Large intestine (tissue), 3 donors: ENCODE data around the gene CD48. TPM values are rescaled to one million over a fixed set of nuclear protein-coding genes. Genes with fewer than 3 reads are reported as not detected.

ENCODE experiments used
- DNase-seq, 2 donors: peaks; one replicate each; pipeline versions ENCODE4 v3.0.0 to v3.0.0-alpha.2; 2013
- H3K27ac ChIP-seq: one replicate; pipeline ENCODE4 v1.5.1; 2013; ENCODE audit warnings: low read length
- H3K27me3 ChIP-seq: 2 replicates; pipeline ENCODE4 v1.6.1; 2013; ENCODE audit warnings: low read length; ENCODE audit not compliant: control insufficient read depth, insufficient read depth
- H3K36me3 ChIP-seq: 2 replicates; pipeline ENCODE4 v1.6.1; 2013; ENCODE audit warnings: low read length; ENCODE audit not compliant: control insufficient read depth, insufficient read depth
- H3K4me1 ChIP-seq: one replicate; pipeline ENCODE4 v1.6.1; 2013; ENCODE audit warnings: low read length; ENCODE audit not compliant: control insufficient read depth, insufficient read depth
- H3K4me3 ChIP-seq: one replicate; pipeline ENCODE4 v1.5.1; 2013; ENCODE audit warnings: low read length
- H3K9me3 ChIP-seq: one replicate; pipeline ENCODE4 v1.6.1; 2013; ENCODE audit warnings: mild to moderate bottlenecking, low read depth, low read length, moderate library complexity; ENCODE audit not compliant: control insufficient read depth
- WGBS: methylation state at CpG from one replicate; pipeline ENCODE4 v1.1.5; 2013; ENCODE audit warnings: low lambda C conversion rate; ENCODE audit not compliant: insufficient coverage; 5-methylcytosine and 5-hydroxymethylcytosine counted together
- polyA plus RNA-seq: library from polyadenylated mRNA; unstranded; fragments of 120-200 nt; gene quantifications from one replicate; pipeline ENCODE4 v1.2.1, GENCODE V29; 2013

Gene CD48
- polyA plus RNA-seq, 1 donor: 8.6 TPM

DNA sequence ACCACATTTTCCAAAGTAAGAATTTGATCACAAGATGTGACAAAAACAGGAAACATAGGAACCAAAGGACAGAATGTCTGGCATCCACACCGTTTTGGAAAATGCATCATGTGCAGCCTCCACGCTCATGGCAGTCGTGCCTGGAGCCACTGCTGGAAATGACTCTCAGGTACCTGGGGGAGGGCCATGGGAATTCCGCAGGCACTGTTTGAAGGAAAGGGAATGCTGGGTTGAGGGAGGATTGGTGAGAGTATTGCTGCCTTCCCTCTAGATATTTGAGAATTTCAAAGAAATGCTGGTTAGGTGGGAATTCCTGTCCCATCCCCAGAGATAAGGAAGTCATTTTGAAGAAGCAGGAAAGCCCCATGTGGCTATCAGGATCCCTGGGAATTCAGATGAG lies 75.5 kb downstream of the CD48 start:
- Histone ChIP-seq H3K36me3 (no peaks in the 10 kb centered on the region), H3K4me3 (no peak overlapping the region), H3K27me3 (no peaks in the 10 kb centered on the region), H3K27ac (no peak overlapping the region), H3K4me1 (peaks cover 2% of the 10 kb centered on the region), H3K9me3 (no peaks in the 10 kb centered on the region)
- WGBS: 100% methylated on average over 3 of the region's 4 CpGs
- DNase-seq: no peak

DNA sequence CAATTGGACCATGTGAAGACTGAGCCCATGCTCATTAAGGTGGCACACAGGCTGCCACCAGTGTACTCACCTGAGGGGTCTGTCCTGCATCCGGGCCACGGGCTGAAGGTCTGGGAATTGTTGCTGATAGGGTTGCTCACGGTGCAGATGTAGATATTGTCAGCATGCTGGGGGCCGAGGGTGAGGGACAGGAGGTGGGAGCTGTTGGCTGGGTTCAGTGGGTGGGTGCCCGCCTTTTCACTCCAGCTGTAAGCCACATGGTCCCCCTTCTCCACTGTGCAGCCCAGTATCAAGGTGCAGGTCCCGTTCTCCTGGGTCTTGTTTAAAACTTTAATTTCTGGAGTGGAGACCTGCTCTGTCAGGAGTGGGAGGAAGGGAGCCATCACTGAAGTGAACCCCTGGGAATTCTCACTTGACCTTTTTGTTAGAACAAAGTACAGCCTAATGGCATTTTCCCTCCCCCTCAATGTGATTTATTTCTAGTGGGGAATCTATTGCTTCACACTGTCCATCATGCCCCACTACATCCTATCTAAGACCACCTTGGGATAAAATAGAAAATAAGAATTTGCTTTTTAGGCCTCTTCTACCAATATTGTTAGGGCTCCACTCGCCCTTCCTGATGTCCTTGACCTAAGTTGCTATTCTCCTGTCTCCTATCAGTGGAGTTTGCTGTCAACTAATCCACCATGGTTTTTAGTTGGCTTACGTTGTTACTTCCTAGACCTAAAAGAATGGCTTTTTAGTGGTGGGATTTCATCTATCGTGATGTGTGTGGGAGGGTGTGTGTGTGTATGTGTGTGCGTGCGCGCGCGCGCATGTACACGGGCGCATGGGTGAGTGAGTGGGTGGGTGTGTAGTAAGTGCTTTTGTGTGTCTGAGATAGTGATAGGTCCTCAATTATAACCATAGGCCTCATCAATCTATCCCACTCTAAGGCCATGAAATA lies 76.8 kb downstream of the CD48 start:
- no peak overlapping the region for H3K4me3 ChIP-seq
- no peaks in the 10 kb centered on the region for H3K9me3 ChIP-seq
- no peaks in the 10 kb centered on the region for H3K27me3 ChIP-seq
- peaks cover 13% of the 10 kb centered on the region for H3K4me1 ChIP-seq
- no peak for DNase-seq
- WGBS: 100% methylated on average over 1 of the region's 17 CpGs
- no peak overlapping the region for H3K27ac ChIP-seq
- H3K36me3 ChIP-seq: no peaks in the 10 kb centered on the region

DNA sequence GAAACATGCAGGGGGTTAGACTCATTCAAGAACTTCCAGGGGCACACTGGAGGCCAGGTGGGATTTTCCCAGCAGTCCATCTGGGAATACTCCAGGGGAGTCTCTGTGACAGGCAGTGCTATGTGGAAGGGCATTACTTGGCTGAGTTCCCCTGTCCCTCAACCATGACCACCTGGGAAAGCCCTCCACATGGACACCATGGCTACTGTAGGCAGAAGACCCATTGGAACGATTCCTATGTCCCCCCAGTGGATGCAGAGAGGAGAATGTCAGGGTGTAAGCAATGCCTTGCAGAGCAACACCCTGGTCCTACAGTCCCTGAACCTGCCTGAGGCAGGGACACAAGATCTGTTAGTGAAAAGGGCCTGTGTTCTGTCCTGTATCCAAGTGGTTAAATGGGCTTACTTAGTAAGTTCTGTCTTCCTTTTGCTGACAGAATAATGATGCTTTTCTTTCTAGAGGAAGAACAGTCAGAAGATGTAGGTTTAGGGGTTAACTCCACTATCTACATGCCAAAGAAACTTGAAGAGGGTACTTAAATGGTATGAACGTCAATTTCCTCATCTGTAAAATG lies 78.2 kb downstream of the CD48 start:
- WGBS: no CpG with 5 or more reads among the region's 2 CpGs
- Histone ChIP-seq H3K27ac (no peak overlapping the region), H3K4me3 (no peak overlapping the region), H3K27me3 (no peaks in the 10 kb centered on the region), H3K9me3 (no peaks in the 10 kb centered on the region), H3K4me1 (peaks cover 16% of the 10 kb centered on the region), H3K36me3 (no peaks in the 10 kb centered on the region)
- no peak for DNase-seq

DNA sequence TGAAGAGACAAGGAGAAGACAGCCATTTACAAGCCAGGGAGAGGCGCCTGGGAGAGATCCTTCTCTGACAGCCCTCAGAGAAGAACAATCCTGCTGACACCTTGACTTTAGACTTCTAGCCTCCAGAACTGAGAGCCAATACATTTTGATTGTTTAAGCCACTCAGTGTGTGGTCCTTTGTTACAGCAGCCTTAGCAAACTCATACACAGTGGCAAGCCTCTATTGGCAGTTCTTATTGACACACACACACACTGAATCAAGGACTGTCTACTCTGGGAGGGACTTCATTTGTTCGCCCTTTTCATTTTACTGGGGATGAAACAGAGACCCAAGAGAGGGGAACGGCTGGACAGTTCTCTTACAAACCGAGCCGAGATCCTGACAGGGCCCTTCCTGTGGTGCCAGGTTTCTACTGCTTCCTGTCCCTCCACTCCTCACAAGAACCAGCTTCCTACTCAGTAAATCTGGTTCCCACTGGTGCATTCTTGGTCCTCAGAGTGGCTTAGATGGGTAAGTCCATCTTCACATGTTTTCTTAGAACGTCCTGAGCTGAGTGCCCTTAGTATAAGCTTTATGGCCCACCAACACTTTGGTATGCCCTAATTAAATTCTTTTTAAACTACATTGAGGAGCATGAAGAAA lies 79.5 kb downstream of the CD48 start:
- Histone ChIP-seq H3K36me3 (no peaks in the 10 kb centered on the region), H3K4me3 (no peak overlapping the region), H3K27me3 (no peaks in the 10 kb centered on the region), H3K4me1 (peaks cover 16% of the 10 kb centered on the region), H3K9me3 (no peaks in the 10 kb centered on the region), H3K27ac (no peak overlapping the region)
- DNase-seq: no peak
- WGBS: no CpG with 5 or more reads among the region's 6 CpGs

DNA sequence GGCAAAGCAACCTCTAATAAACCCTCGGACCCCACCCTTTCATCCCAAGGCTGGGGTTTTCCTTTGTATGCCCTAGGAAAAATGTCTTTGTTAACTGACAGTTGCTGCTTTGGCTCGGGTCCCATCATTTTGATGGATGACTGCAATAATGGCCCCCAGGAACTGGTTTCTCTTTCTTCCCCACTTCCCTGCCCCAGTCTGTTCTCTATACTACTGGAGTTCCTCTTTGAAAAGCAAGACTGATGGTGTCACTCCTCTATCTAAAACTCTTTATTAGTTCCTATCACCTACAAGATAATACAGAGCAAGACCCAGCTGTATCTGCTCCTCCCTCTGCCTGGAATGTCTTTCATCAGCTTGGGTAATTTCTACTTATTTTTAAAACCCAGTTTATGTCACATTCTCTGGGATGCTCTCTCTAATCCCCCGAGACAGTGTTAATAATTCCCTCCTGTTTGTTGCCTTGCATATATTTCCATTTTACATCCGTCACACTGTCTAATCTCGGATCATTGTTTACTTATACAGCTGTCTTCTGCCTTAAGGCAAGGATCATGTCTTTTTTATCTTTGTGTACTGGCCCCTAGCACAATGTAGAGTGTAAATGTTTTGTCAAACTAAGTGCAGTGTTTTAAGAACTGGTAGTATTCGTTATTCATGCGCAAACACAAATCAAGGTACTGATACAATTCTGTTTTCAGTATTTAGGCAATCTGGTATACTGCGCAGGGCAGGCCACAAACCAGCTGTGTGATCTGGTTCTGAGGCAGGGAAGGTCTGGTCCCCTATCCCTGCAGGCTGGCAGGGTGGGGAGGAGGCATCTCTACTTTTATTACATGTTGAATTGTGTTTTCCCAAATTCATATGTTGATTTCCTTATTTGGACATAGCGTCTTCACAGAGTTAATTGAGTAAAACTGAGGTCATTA lies 80.8 kb downstream of the CD48 start:
- peak in 1 of 2 donors; percentile 29 for DNase-seq
- Histone ChIP-seq H3K9me3 (no peaks in the 10 kb centered on the region), H3K4me1 (peaks cover 16% of the 10 kb centered on the region), H3K36me3 (no peaks in the 10 kb centered on the region), H3K27me3 (no peaks in the 10 kb centered on the region), H3K27ac (peak overlapping the region; percentile 57), H3K4me3 (no peak overlapping the region)
- WGBS: 40% methylated on average over 4 of the region's 9 CpGs

DNA sequence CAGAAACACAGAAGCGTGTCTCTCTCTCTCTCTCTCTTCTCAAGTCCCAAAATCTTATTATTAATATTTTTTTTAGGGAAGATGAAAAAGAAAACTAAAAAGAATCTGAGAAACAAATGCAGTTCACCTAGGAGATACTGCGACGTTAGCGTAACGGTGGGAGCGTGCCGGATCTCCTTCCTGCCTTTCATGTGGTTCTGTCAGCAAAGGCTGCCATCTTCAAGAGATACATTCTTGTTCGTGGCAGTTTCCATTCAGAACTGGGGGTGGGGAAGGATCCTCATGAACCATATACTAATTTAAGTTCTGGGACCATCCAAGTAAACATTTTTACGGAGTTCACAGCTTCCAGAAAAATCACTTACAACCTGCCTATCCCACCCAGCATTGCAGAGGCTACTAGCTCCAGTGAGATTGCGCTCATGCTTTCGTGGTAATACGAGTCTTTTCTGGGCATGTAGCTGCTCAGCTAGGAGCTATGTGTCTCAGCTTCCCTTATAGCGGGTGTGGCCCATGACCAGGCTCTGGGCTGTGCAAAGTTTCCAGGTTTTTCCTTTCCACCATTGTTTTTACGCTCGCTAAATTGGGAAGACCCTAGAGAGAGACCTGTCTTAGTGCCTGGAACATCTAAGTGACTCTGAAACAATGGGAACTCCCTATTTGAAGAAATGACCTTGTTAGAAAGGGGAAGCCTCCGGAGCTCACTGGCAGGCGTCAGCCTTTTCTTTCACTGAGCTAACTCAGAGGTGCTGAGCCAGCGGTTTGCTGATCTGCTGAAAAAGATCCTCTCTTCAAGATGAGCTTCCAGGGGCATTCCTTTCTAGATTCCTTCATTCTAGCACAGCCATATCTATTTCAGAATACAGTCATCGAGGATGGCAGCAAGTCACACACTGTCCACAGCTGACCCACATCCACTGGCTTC lies 82.1 kb downstream of the CD48 start:
- H3K4me3 ChIP-seq: no peak overlapping the region
- H3K36me3 ChIP-seq: no peaks in the 10 kb centered on the region
- DNase-seq: peak in 1 of 2 donors; percentile 43
- peaks cover 16% of the 10 kb centered on the region for H3K4me1 ChIP-seq
- peak overlapping the region; percentile 13 for H3K27ac ChIP-seq
- no peaks in the 10 kb centered on the region for H3K27me3 ChIP-seq
- no peaks in the 10 kb centered on the region for H3K9me3 ChIP-seq
- WGBS: 90% methylated on average over 5 of the region's 19 CpGs

DNA sequence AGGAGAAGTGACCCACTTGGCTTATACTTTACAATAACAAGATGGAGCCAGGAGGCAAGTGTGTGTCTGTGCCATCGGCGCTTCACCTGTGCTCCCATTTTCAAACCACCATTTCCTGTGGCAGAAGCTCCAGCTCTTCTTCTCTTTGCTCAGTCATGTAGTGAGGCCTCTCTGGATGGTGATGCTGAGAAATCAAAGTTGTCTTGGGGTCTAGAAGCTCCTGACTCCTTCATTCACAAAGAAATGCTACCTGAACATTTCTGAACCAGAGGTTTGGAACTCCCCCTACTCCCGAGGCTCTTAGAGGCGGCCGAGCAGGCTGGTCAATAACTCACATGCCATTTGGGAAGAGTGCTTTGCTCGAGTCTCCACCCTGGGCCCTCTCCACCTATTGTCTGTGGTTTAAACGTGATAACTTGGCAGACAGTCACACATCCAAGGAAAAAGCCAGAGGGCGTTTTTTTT lies 82.8 kb downstream of the CD48 start:
- no peaks in the 10 kb centered on the region for H3K9me3 ChIP-seq
- peaks cover 16% of the 10 kb centered on the region for H3K4me1 ChIP-seq
- 80% methylated on average over 1 of the region's 8 CpGs for WGBS
- H3K27me3 ChIP-seq: no peaks in the 10 kb centered on the region
- no peak overlapping the region for H3K27ac ChIP-seq
- H3K4me3 ChIP-seq: no peak overlapping the region
- no peaks in the 10 kb centered on the region for H3K36me3 ChIP-seq
- no peak for DNase-seq
